ENCODE data around the gene SRSF10. TPM values are rescaled to one million over a fixed set of nuclear protein-coding genes. Genes with fewer than 3 reads are reported as not detected.

SRSF10 gene
- total and polyA plus RNA-seq, 9 of the 15 experiments (the other 6 are each of a cell fraction or from before 2014, with no cell fraction given) = 154 to 264 (median 205) TPM

DNA sequence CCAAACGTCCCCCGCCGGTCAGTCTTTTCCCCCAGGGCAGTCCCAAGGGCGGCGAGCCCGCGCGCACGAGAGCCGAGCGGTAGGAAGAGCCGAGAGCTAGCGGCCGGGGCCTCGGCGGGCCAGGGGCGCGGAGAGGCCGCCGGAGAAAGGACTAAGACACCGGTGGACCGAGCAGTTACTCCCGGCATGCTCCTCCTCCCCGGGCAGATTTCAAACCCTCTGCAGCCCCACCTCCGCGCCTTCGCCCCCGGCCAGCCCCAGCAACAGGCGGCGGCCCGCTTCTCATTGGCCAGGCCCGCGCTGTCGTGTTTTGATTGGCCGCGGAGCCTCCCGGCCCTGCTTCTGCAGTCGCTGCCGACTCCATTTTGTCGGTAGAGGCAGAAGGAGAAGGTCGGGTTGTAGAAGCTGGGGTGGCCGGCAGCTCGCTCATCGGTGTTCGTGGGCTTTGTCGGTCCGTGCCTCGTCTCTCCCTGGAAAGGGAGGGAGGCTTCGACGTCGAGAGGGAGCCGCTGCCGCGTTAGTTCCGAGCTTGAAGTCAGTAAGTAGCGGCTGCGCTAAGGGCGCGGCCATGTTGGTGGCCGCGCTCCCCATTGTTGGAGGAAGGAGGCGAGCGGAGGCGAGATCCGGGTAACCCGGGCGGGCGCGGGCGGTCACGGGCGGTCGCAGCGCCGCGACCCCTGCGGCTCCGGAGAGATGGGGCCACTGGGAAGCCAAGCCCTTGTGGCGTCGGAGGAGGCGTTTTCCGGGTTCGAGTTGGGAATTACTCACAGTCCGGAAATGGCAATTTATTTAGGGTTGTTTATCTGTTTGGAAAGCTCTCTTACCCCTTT is 20.5 kb downstream of the SRSF10 start, which contains the start of gene PNRC2 (continued):
- TF ChIP-seq, protein P1, sequence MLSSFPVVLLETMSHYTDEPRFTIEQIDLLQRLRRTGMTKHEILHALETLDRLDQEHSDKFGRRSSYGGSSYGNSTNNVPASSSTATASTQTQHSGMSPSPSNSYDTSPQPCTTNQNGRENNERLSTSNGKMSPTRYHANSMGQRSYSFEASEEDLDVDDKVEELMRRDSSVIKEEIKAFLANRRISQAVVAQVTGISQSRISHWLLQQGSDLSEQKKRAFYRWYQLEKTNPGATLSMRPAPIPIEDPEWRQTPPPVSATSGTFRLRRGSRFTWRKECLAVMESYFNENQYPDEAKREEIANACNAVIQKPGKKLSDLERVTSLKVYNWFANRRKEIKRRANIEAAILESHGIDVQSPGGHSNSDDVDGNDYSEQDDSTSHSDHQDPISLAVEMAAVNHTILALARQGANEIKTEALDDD (IDR thresholded peaks at IDR 0.05) = no peak
- TF ChIP-seq, protein P2, sequence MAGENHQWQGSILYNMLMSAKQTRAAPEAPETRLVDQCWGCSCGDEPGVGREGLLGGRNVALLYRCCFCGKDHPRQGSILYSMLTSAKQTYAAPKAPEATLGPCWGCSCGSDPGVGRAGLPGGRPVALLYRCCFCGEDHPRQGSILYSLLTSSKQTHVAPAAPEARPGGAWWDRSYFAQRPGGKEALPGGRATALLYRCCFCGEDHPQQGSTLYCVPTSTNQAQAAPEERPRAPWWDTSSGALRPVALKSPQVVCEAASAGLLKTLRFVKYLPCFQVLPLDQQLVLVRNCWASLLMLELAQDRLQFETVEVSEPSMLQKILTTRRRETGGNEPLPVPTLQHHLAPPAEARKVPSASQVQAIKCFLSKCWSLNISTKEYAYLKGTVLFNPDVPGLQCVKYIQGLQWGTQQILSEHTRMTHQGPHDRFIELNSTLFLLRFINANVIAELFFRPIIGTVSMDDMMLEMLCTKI (IDR thresholded peaks at IDR 0.05; ENCODE audit: partially characterized antibody) = no peak
- TF ChIP-seq POU5F1 (IDR thresholded peaks at IDR 0.05; ENCODE audit: borderline replicate concordance, low read depth, low read length, partially characterized antibody) = no peak
- TF ChIP-seq, protein P3, sequence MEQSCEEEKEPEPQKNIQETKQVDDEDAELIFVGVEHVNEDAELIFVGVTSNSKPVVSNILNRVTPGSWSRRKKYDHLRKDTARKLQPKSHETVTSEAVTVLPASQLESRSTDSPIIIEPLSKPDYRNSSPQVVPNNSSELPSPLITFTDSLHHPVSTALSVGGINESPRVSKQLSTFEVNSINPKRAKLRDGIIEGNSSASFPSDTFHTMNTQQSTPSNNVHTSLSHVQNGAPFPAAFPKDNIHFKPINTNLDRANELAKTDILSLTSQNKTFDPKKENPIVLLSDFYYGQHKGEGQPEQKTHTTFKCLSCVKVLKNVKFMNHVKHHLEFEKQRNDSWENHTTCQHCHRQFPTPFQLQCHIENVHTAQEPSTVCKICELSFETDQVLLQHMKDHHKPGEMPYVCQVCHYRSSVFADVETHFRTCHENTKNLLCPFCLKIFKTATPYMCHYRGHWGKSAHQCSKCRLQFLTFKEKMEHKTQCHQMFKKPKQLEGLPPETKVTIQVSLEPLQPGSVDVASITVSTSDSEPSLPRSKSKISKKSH (CRISPR knock-in tag; IDR thresholded peaks at IDR 0.05) = no peak
- TF ChIP-seq ZSCAN29 (IDR thresholded peaks at IDR 0.05) = 0 out of 2 replicates have a peak, but pooled peaks have one; percentile 46
- no peak for TF ChIP-seq ZNF311 (CRISPR knock-in tag; IDR thresholded peaks at IDR 0.05)
- TF ChIP-seq CCAR2 (IDR thresholded peaks at IDR 0.05; ENCODE audit: low read depth, low read length) = no peak
- TF ChIP-seq, protein P4, sequence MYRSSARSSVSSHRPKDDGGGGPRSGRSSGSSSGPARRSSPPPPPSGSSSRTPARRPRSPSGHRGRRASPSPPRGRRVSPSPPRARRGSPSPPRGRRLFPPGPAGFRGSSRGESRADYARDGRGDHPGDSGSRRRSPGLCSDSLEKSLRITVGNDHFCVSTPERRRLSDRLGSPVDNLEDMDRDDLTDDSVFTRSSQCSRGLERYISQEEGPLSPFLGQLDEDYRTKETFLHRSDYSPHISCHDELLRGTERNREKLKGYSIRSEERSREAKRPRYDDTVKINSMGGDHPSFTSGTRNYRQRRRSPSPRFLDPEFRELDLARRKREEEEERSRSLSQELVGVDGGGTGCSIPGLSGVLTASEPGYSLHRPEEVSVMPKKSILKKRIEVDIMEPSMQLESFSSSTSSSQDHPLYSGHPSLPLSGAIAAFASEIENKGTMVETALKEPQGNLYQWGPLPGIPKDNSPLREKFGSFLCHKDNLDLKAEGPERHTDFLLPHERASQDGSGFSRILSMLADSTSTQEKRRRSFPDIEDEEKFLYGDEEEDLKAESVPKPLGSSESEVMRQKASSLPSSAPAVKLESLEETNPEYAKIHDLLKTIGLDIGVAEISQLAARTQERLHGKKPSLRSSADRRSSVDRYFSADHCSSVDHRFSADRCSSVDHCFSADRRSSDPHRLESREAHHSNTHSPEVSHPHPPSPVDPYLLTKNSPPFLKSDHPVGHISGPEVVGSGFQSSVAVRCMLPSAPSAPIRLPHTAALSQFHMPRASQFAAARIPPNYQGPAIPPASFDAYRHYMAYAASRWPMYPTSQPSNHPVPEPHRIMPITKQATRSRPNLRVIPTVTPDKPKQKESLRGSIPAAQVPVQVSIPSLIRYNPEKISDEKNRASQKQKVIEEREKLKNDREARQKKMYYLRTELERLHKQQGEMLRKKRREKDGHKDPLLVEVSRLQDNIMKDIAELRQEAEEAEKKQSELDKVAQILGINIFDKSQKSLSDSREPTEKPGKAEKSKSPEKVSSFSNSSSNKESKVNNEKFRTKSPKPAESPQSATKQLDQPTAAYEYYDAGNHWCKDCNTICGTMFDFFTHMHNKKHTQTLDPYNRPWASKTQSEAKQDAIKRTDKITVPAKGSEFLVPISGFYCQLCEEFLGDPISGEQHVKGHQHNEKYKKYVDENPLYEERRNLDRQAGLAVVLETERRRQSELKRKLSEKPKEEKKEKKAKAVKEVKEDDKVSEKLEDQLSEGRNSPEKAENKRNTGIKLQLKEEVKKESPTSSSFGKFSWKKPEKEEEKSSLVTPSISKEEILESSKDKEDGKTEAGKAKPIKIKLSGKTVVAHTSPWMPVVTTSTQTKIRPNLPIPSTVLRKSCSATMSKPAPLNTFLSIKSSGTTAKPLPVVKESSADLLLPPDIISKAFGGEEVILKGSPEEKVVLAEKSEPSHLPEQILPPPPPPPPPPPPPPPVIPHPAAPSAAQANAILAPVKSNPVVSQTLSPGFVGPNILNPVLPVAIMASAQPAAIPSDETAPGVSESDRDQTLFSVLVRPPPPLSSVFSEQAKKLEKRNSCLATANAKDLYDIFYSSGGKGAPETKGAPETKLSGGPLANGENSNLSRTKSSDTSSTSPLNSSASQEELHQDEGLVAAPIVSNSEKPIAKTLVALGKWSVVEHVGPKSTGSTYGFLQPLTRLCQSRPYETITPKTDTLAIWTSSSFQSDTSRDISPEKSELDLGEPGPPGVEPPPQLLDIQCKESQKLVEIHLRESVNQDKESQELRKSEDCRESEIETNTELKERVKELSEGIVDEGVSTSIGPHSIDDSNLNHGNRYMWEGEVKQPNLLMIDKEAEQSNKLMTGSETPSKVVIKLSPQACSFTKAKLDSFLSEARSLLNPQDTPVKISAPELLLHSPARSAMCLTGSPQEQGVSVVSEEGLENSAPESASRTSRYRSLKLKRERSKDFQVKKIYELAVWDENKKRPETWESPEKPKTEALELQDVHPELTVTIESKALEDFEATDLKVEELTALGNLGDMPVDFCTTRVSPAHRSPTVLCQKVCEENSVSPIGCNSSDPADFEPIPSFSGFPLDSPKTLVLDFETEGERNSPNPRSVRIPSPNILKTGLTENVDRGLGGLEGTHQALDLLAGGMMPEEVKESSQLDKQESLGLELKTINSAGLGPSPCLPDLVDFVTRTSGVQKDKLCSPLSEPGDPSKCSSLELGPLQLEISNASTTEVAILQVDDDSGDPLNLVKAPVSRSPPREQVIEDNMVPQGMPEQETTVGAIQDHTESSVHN (IDR thresholded peaks at IDR 0.05; ENCODE audit: borderline replicate concordance in 1 of 2, low read depth in 1 of 2) = no peak
- TF ChIP-seq CHD4 (IDR thresholded peaks at IDR 0.05; ENCODE audit: insufficient read depth, insufficient replicate concordance, low read depth, low read length, poor library complexity, severe bottlenecking) = no peak
- TF ChIP-seq, protein P5, sequence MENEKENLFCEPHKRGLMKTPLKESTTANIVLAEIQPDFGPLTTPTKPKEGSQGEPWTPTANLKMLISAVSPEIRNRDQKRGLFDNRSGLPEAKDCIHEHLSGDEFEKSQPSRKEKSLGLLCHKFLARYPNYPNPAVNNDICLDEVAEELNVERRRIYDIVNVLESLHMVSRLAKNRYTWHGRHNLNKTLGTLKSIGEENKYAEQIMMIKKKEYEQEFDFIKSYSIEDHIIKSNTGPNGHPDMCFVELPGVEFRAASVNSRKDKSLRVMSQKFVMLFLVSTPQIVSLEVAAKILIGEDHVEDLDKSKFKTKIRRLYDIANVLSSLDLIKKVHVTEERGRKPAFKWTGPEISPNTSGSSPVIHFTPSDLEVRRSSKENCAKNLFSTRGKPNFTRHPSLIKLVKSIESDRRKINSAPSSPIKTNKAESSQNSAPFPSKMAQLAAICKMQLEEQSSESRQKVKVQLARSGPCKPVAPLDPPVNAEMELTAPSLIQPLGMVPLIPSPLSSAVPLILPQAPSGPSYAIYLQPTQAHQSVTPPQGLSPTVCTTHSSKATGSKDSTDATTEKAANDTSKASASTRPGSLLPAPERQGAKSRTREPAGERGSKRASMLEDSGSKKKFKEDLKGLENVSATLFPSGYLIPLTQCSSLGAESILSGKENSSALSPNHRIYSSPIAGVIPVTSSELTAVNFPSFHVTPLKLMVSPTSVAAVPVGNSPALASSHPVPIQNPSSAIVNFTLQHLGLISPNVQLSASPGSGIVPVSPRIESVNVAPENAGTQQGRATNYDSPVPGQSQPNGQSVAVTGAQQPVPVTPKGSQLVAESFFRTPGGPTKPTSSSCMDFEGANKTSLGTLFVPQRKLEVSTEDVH (IDR thresholded peaks at IDR 0.05; ENCODE audit: low read depth, partially characterized antibody) = peak; percentile 66

Measured in K562 (cell line).